HepG2 (cell line): Measurements from ENCODE around the gene ZFX. TPM values are rescaled to one million over a fixed set of nuclear protein-coding genes. Genes with fewer than 3 reads are reported as not detected.

Experiments
- ATAC-seq: fragments of 200-7000 bp; cut with Tn5 transposase; 3 replicates; pipeline ENCODE4 v1.9.1; 2020; ENCODE audit warnings: mild to moderate bottlenecking, moderate library complexity
- BruUV-seq: library from RNA; stranded (reverse); fragments of 400-500 nt; replicated peaks from 2 replicates; lab custom pipeline; 2021; lab: Mats Ljungman, UMichigan
- CTCF ChIA-PET: fragments of 300-600 bp; formaldehyde crosslinking; extraction: SDS; loops from one replicate; lab custom pipeline; 2021; ENCODE audit warnings: low total read pairs, inconsistent platforms, low intra/inter-chr PET ratio; lab: Yijun Ruan, JAX
- POLR2A ChIA-PET: fragments of 350-600 bp; sonication (Branson Sonifier 250); formaldehyde crosslinking; loops from one replicate; lab custom pipeline; 2020; ENCODE audit warnings: antibody characterized with exemption, inconsistent platforms; lab: Yijun Ruan, JAX
- DNase-seq: peaks from one replicate; pipeline ENCODE4 v3.0.0-alpha.2; 2015; ENCODE audit warnings: low spot score
- FAIRE-seq: peaks from 3 replicates; lab custom pipeline; 2011; peaks lifted over from hg19 to GRCh38; lab: Jason Lieb, UNC
- H2AFZ ChIP-seq: one replicate; pipeline ENCODE4 v1.6.1; 2011; ENCODE audit warnings: low read length, inconsistent platforms
- H3K27ac ChIP-seq: fragments of 300-600 bp; 3 replicates; pipeline ENCODE4 v1.8.0; 2011; ENCODE audit warnings: mixed run types, mild to moderate bottlenecking, mixed read lengths, low read length, inconsistent platforms; ENCODE audit not compliant: insufficient read depth; ENCODE audit errors: extremely low read length
- H3K27me3 ChIP-seq, 2 experiments: fragments of 200-600 bp in 1 of 2; 2 replicates in 1 of 2; 3 replicates in 1 of 2; pipeline versions ENCODE4 v1.6.0 to v1.8.0; 2011; ENCODE audit warnings: low read length in 2 of 2, mild to moderate bottlenecking in 2 of 2, moderate library complexity in 2 of 2, inconsistent platforms in 1 of 2; ENCODE audit not compliant: insufficient read depth in 2 of 2, control insufficient read depth in 1 of 2
- H3K36me3 ChIP-seq, 2 experiments: fragments of 200-600 bp in 1 of 2; replicated peaks in 1 of 2; 2 replicates in 1 of 2; 3 replicates in 1 of 2; pipeline versions ENCODE4 v1.5.1 to v1.8.0; 2011; ENCODE audit warnings: low read length in 2 of 2, inconsistent platforms in 1 of 2; ENCODE audit not compliant: insufficient read depth in 2 of 2, control insufficient read depth in 1 of 2
- H3K4me1 ChIP-seq: 2 replicates; pipeline ENCODE4 v1.5.1; 2012; ENCODE audit warnings: low read length, inconsistent platforms; ENCODE audit not compliant: insufficient read depth
- H3K4me2 ChIP-seq: 2 replicates; pipeline ENCODE4 v1.6.0; 2011; ENCODE audit warnings: low read depth, low read length, inconsistent platforms
- H3K4me3 ChIP-seq, 3 experiments: fragments of 200-600 bp in 1 of 3; sonication (generic), shearing (Covaris generic) in 1 of 3; replicated peaks in 1 of 3; 2 replicates each; pipeline ENCODE4 v1.5.1; 2011 to 2016; ENCODE audit warnings: low read length in 3 of 3, inconsistent platforms in 2 of 3, low read depth in 2 of 3, mild to moderate bottlenecking in 2 of 3, control low read depth in 1 of 3, mixed read lengths in 1 of 3; ENCODE audit not compliant: insufficient read depth in 1 of 3
- H3K79me2 ChIP-seq: one replicate; pipeline ENCODE4 v1.6.1; 2011; ENCODE audit warnings: low read length, inconsistent platforms; ENCODE audit not compliant: insufficient read depth
- H3K9ac ChIP-seq: 2 replicates; pipeline ENCODE4 v1.6.0; 2011; ENCODE audit warnings: mild to moderate bottlenecking, low read depth, low read length, inconsistent platforms; ENCODE audit not compliant: insufficient read depth
- H3K9me3 ChIP-seq: 2 replicates; pipeline ENCODE4 v1.5.1; 2012; ENCODE audit warnings: mild to moderate bottlenecking, low read length
- H4K20me1 ChIP-seq: 2 replicates; pipeline ENCODE4 v1.6.0; 2011; ENCODE audit warnings: inconsistent platforms, mild to moderate bottlenecking, low read length, moderate library complexity; ENCODE audit not compliant: insufficient read depth
- ATF1 ChIP-seq: IDR thresholded peaks from 2 replicates; pipeline ENCODE4 v1.6.1; 2016; ENCODE audit warnings: mild to moderate bottlenecking, control low read depth
- KLF6 ChIP-seq: IDR thresholded peaks from 2 replicates; pipeline ENCODE4 v1.8.0; 2016; ENCODE audit warnings: missing biosample characterization, missing genetic modification reagents
- NFE2 ChIP-seq: sonication (generic); formaldehyde crosslinking; IDR thresholded peaks from 2 replicates; pipeline ENCODE4 v1.4.0; 2020; ENCODE audit warnings: missing genetic modification reagents
- NR2F2 ChIP-seq: IDR thresholded peaks from 2 replicates; pipeline ENCODE4 v1.6.1; 2012; ENCODE audit warnings: low read depth, inconsistent platforms, borderline replicate concordance
- TAF15 ChIP-seq: fragments of 200-400 bp; formaldehyde crosslinking; IDR thresholded peaks from one replicate; pipeline ENCODE4 v1.6.1; 2018; ENCODE audit warnings: mild to moderate bottlenecking, low read depth, low read length; ENCODE audit not compliant: poor library complexity, severe bottlenecking
- U2AF2 ChIP-seq: fragments of 200-400 bp; formaldehyde crosslinking; IDR thresholded peaks from 2 replicates; pipeline ENCODE4 v1.6.1; 2017; ENCODE audit warnings: low read depth, mild to moderate bottlenecking, low read length
- ZNF430 ChIP-seq: sonication (generic); formaldehyde crosslinking; IDR thresholded peaks from 2 replicates; pipeline ENCODE4 v1.9.0; 2021; ENCODE audit warnings: mild to moderate bottlenecking, missing genetic modification reagents
- ZNF564 ChIP-seq: sonication (generic); formaldehyde crosslinking; IDR thresholded peaks from 2 replicates; pipeline ENCODE4 v1.8.1; 2023; ENCODE audit warnings: mild to moderate bottlenecking, missing genetic modification reagents
- ZNF674 ChIP-seq: sonication (generic); formaldehyde crosslinking; IDR thresholded peaks from 2 replicates; pipeline ENCODE4 v1.5.0; 2020; ENCODE audit warnings: low read depth, mild to moderate bottlenecking, missing genetic modification reagents
- WGBS: methylation state at CpG from one replicate; pipeline ENCODE4 v1.1.6; 2017; ENCODE audit warnings: low lambda C conversion rate; 5-methylcytosine and 5-hydroxymethylcytosine counted together
- in situ Hi-C: cut with HindIII; loops from 2 replicates; pipeline ENCODE4 v1.10.0; 2017; ENCODE audit warnings: low pct_unique_long_range_greater_than_20kb; ENCODE audit not compliant: extremely low pct_ligation_motif_present
- intact Hi-C: fragments of 100-400 bp; cut with micrococcal nuclease; formaldehyde crosslinking; loops from one replicate; pipeline ENCODE4 v1.10.0; 2022; ENCODE audit not compliant: unreplicated experiment
- polyA plus RNA-seq, 8 experiments: library from polyadenylated mRNA; depleted of rRNA in 3 of 8; stranded (reverse) in 7 of 8; unstranded in 1 of 8; fragments of >200 nt; fragmentation: Illumina TruSeq in 4 of 8; extraction: Trizol in 4 of 8; gene quantifications; 2 replicates each; pipeline versions ENCODE4 v1.2.1 to v1.2.3, GENCODE V29; 2011 to 2016; ENCODE audit warnings: low read depth in 4 of 8, missing spikeins in 1 of 8, mixed read lengths in 1 of 8; ENCODE audit not compliant: insufficient read depth in 1 of 8
- total RNA-seq, 5 experiments: library from RNA; depleted of rRNA; stranded (reverse); fragments of >200 nt; fragmentation: Illumina TruSeq; extraction: Trizol; gene quantifications; 2 replicates each; pipeline ENCODE4 v1.2.3, GENCODE V29; 2016; ENCODE audit warnings: low read depth in 1 of 5
- TF ChIP-seq, protein P1 (sequence below): sonication (generic); formaldehyde crosslinking; IDR thresholded peaks from 2 replicates; pipeline ENCODE4 v1.5.1; 2020; ENCODE audit warnings: mild to moderate bottlenecking, missing genetic modification reagents, moderate library complexity
- TF ChIP-seq, protein P2 (sequence below): sonication (generic); formaldehyde crosslinking; IDR thresholded peaks from 2 replicates; pipeline ENCODE4 v1.4.0; 2020; ENCODE audit warnings: missing genetic modification reagents, mild to moderate bottlenecking, borderline replicate concordance
- TF ChIP-seq, protein P3 (sequence below): IDR thresholded peaks from 2 replicates; pipeline ENCODE4 v1.6.1; 2012; ENCODE audit warnings: low read depth, low read length, improper control_type of control experiment
- TF ChIP-seq, protein P4 (sequence below): sonication (generic); formaldehyde crosslinking; conservative IDR thresholded peaks from 2 replicates; pipeline ENCODE4 v1.8.0; 2022; ENCODE audit warnings: missing genetic modification reagents
- TF ChIP-seq, protein P5 (sequence below): sonication (generic); formaldehyde crosslinking; IDR thresholded peaks from 2 replicates; pipeline ENCODE4 v1.4.0; 2020; ENCODE audit warnings: mild to moderate bottlenecking, missing genetic modification reagents

Gene ZFX
- total and polyA plus RNA-seq, 2 of the 13 experiments (the other 11 are each of a cell fraction or from before 2014, with no cell fraction given): 13.8 to 37.3 TPM

DNA sequence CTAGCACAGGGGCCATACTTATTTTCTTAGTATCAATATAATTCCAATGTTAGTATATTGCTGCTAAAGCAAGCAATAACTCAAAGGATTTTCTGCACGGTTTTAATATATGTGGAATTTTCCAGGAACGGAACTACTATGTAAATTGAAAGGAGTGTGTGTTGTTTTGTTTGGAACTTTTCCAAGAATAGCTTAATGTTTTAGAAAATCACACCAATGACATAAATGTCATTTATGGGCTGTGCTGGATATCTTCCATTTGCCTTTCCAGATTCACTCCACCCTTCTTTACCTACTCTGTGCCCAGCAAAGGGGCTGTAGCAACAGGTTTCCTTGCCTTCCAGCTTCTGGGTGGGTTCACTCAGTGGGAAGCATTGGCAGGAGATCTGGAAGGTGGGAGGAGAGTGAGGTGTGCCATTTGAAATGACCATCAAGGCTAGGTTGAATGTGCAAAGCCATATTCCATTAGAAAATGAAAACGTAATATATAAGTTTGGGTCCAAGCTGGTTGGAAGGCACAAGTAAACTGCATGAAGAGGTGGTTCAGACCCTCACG, 25.2 kb upstream of the ZFX start:
- no peak overlapping the region for H3K9ac ChIP-seq
- H3K27ac ChIP-seq: no peak overlapping the region
- WGBS: 35% methylated on average over 4 of the region's 4 CpGs
- CTCF ChIA-PET: no interaction called here
- H4K20me1 ChIP-seq: no peaks in the 10 kb centered on the region
- POLR2A ChIA-PET: interaction anchor here (1.2 kb wide), 1 partner anchor 66 kb away, joined by 3 read pairs; no protein-coding TSS in a partner anchor
- H3K9me3 ChIP-seq: no peaks in the 10 kb centered on the region
- in situ Hi-C loops: no loop called here
- no peaks in the 10 kb centered on the region for H3K79me2 ChIP-seq
- H3K4me1 ChIP-seq: peaks cover 13% of the 10 kb centered on the region; the same call in 1 of the 2 replicates
- no peaks in the 10 kb centered on the region for H3K36me3 ChIP-seq
- no peak for FAIRE-seq
- H3K4me3 ChIP-seq: no peak overlapping the region
- H2AFZ ChIP-seq: no peak overlapping the region
- no TSS peak for BruUV-seq
- no peak for ATAC-seq
- H3K27me3 ChIP-seq: no peaks in the 10 kb centered on the region
- no peak overlapping the region; the same call in 1 of the 2 replicates for H3K4me2 ChIP-seq
- no peak for DNase-seq
- intact Hi-C loops: no loop called here
- TF ChIP-seq NFE2 (no peak), KLF6 (CRISPR knock-in tag) (no peak), ZNF430 (no peak), TAF15 (no peak), ZNF674 (CRISPR knock-in tag) (no peak), NR2F2 (no peak), ZNF564 (CRISPR knock-in tag) (no peak), ATF1 (no peak), U2AF2 (no peak)
- TF ChIP-seq, protein P1, sequence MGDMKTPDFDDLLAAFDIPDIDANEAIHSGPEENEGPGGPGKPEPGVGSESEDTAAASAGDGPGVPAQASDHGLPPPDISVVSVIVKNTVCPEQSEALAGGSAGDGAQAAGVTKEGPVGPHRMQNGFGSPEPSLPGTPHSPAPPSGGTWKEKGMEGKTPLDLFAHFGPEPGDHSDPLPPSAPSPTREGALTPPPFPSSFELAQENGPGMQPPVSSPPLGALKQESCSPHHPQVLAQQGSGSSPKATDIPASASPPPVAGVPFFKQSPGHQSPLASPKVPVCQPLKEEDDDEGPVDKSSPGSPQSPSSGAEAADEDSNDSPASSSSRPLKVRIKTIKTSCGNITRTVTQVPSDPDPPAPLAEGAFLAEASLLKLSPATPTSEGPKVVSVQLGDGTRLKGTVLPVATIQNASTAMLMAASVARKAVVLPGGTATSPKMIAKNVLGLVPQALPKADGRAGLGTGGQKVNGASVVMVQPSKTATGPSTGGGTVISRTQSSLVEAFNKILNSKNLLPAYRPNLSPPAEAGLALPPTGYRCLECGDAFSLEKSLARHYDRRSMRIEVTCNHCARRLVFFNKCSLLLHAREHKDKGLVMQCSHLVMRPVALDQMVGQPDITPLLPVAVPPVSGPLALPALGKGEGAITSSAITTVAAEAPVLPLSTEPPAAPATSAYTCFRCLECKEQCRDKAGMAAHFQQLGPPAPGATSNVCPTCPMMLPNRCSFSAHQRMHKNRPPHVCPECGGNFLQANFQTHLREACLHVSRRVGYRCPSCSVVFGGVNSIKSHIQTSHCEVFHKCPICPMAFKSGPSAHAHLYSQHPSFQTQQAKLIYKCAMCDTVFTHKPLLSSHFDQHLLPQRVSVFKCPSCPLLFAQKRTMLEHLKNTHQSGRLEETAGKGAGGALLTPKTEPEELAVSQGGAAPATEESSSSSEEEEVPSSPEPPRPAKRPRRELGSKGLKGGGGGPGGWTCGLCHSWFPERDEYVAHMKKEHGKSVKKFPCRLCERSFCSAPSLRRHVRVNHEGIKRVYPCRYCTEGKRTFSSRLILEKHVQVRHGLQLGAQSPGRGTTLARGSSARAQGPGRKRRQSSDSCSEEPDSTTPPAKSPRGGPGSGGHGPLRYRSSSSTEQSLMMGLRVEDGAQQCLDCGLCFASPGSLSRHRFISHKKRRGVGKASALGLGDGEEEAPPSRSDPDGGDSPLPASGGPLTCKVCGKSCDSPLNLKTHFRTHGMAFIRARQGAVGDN: no peak
- TF ChIP-seq, protein P2, sequence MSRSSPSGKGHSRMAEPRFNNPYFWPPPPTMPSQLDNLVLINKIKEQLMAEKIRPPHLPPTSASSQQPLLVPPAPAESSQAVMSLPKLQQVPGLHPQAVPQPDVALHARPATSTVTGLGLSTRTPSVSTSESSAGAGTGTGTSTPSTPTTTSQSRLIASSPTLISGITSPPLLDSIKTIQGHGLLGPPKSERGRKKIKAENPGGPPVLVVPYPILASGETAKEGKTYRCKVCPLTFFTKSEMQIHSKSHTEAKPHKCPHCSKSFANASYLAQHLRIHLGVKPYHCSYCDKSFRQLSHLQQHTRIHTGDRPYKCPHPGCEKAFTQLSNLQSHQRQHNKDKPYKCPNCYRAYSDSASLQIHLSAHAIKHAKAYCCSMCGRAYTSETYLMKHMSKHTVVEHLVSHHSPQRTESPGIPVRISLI (CRISPR knock-in tag): no peak
- TF ChIP-seq, protein P3, sequence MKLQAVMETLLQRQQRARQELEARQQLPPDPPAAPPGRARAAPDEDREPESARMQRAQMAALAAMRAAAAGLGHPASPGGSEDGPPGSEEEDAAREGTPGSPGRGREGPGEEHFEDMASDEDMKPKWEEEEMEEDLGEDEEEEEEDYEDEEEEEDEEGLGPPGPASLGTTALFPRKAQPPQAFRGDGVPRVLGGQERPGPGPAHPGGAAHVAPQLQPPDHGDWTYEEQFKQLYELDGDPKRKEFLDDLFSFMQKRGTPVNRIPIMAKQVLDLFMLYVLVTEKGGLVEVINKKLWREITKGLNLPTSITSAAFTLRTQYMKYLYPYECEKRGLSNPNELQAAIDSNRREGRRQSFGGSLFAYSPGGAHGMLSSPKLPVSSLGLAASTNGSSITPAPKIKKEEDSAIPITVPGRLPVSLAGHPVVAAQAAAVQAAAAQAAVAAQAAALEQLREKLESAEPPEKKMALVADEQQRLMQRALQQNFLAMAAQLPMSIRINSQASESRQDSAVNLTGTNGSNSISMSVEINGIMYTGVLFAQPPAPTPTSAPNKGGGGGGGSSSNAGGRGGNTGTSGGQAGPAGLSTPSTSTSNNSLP: no peak
- TF ChIP-seq, protein P4, sequence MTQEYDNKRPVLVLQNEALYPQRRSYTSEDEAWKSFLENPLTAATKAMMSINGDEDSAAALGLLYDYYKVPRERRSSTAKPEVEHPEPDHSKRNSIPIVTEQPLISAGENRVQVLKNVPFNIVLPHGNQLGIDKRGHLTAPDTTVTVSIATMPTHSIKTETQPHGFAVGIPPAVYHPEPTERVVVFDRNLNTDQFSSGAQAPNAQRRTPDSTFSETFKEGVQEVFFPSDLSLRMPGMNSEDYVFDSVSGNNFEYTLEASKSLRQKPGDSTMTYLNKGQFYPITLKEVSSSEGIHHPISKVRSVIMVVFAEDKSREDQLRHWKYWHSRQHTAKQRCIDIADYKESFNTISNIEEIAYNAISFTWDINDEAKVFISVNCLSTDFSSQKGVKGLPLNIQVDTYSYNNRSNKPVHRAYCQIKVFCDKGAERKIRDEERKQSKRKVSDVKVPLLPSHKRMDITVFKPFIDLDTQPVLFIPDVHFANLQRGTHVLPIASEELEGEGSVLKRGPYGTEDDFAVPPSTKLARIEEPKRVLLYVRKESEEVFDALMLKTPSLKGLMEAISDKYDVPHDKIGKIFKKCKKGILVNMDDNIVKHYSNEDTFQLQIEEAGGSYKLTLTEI (CRISPR knock-in tag): no peak
- TF ChIP-seq, protein P5, sequence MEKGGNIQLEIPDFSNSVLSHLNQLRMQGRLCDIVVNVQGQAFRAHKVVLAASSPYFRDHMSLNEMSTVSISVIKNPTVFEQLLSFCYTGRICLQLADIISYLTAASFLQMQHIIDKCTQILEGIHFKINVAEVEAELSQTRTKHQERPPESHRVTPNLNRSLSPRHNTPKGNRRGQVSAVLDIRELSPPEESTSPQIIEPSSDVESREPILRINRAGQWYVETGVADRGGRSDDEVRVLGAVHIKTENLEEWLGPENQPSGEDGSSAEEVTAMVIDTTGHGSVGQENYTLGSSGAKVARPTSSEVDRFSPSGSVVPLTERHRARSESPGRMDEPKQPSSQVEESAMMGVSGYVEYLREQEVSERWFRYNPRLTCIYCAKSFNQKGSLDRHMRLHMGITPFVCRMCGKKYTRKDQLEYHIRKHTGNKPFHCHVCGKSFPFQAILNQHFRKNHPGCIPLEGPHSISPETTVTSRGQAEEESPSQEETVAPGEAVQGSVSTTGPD (CRISPR knock-in tag): no peak
